Endothelial cell of umbilical vein (primary cell): ENCODE results near the gene TROAP.

Experiments used
- EZH2 ChIP-seq: IDR thresholded peaks from 2 replicates; pipeline ENCODE4 v1.6.1; 2012; ENCODE audit warnings: borderline replicate concordance, low read depth, mild to moderate bottlenecking, moderate library complexity, low read length, inconsistent platforms; ENCODE audit not compliant: severe bottlenecking
- FOS ChIP-seq: IDR thresholded peaks from 2 replicates; pipeline ENCODE4 v1.6.1; 2011; ENCODE audit warnings: mild to moderate bottlenecking, low read length, moderate library complexity, borderline replicate concordance; ENCODE audit not compliant: insufficient read depth
- GATA2 ChIP-seq: IDR thresholded peaks from 2 replicates; pipeline ENCODE4 v1.7.0; 2011; ENCODE audit warnings: low read depth, mild to moderate bottlenecking, moderate library complexity, mixed read lengths, low read length; ENCODE audit not compliant: insufficient read length, insufficient read depth
- JUN ChIP-seq: IDR thresholded peaks from 2 replicates; pipeline ENCODE4 v1.6.1; 2011; ENCODE audit warnings: borderline replicate concordance, low read depth; ENCODE audit not compliant: insufficient read length, insufficient read depth
- MYC ChIP-seq: IDR thresholded peaks from one replicate; pipeline ENCODE4 v1.6.1; 2011; ENCODE audit warnings: mild to moderate bottlenecking, low read depth, low read length
- POLR2A ChIP-seq: IDR thresholded peaks from 2 replicates; pipeline ENCODE4 v1.6.1; 2012; ENCODE audit warnings: low read depth, mild to moderate bottlenecking, control low read depth, low read length
- POLR2AphosphoS5 ChIP-seq: IDR thresholded peaks from 2 replicates; pipeline ENCODE4 v1.6.1; 2012; ENCODE audit warnings: low read depth, mild to moderate bottlenecking, control low read depth, low read length, moderate library complexity; ENCODE audit not compliant: insufficient read depth
- TF ChIP-seq, protein P1 (sequence below), 2 donors: IDR thresholded peaks; 1 replicate in 1 of 2; 2 replicates in 1 of 2; pipeline ENCODE4 v1.5.1; 2011; ENCODE audit warnings: low read length in 2 of 2, mild to moderate bottlenecking in 2 of 2, moderate library complexity in 2 of 2, control low read depth in 1 of 2, inconsistent platforms in 1 of 2, low read depth in 1 of 2; ENCODE audit not compliant: insufficient read depth in 1 of 2; ENCODE audit errors: extremely low read depth in 1 of 2
- TF ChIP-seq, protein P2 (sequence below): IDR thresholded peaks from 2 replicates; pipeline ENCODE4 v1.6.1; 2011; ENCODE audit not compliant: insufficient read depth, insufficient read length

DNA sequence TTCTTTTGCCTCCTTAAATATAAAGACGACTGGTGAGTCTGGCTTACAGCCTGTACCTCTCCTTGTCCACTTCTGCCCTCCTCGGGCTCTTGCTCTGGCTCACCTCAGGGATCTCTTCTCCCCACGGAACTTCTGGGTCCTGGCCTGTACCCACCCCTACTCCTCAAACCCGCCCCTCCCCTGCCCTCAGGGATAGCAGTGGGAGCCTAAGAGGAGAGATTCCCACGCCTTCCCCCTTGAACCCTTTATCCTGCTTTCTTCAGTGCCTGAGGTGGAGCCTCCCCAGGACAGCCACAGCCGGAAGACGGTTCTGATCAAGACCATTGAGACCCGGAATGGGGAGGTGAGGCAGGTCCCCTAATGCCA is 25.4 kb upstream of the TROAP start:
- TF ChIP-seq, protein P1, sequence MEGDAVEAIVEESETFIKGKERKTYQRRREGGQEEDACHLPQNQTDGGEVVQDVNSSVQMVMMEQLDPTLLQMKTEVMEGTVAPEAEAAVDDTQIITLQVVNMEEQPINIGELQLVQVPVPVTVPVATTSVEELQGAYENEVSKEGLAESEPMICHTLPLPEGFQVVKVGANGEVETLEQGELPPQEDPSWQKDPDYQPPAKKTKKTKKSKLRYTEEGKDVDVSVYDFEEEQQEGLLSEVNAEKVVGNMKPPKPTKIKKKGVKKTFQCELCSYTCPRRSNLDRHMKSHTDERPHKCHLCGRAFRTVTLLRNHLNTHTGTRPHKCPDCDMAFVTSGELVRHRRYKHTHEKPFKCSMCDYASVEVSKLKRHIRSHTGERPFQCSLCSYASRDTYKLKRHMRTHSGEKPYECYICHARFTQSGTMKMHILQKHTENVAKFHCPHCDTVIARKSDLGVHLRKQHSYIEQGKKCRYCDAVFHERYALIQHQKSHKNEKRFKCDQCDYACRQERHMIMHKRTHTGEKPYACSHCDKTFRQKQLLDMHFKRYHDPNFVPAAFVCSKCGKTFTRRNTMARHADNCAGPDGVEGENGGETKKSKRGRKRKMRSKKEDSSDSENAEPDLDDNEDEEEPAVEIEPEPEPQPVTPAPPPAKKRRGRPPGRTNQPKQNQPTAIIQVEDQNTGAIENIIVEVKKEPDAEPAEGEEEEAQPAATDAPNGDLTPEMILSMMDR (IDR thresholded peaks at IDR 0.05; ENCODE audit: extremely low read depth in 1 of 2, insufficient read depth in 1 of 2, low read depth in 1 of 2, low read length in 2 of 2) = no peak
- no peak for TF ChIP-seq EZH2
- TF ChIP-seq POLR2AphosphoS5 = no peak
- TF ChIP-seq JUN = no peak
- no peak for TF ChIP-seq POLR2A
- TF ChIP-seq FOS = no peak
- TF ChIP-seq MYC = no peak
- TF ChIP-seq, protein P2, sequence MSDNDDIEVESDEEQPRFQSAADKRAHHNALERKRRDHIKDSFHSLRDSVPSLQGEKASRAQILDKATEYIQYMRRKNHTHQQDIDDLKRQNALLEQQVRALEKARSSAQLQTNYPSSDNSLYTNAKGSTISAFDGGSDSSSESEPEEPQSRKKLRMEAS = no peak
- no peak for TF ChIP-seq GATA2
